SU-DHL-6 (cell line): ENCODE results near the gene EPB41L4B.
A peak's percentile ranks its signal among the peaks of the same experiment; 100 is the strongest.

Experiments
- H2AFZ ChIP-seq: fragments of 200-600 bp; sonication (generic); 2 replicates; pipeline ENCODE4 v1.6.1; 2014; ENCODE audit warnings: low read depth, mild to moderate bottlenecking, moderate library complexity, mixed read lengths, antibody characterized with exemption, low read length; ENCODE audit not compliant: severe bottlenecking
- H3F3A ChIP-seq: fragments of 200-600 bp; shearing (Covaris generic); 2 replicates; pipeline ENCODE4 v1.6.0; 2016; ENCODE audit warnings: antibody characterized with exemption, mild to moderate bottlenecking; ENCODE audit not compliant: insufficient read depth
- H3K27ac ChIP-seq: fragments of 200-600 bp; sonication (generic); 2 replicates; pipeline ENCODE4 v1.5.1; 2016; ENCODE audit warnings: low read depth, mild to moderate bottlenecking, low read length, moderate library complexity, mixed read lengths
- H3K27me3 ChIP-seq: fragments of 200-600 bp; sonication (generic), shearing (Covaris generic); 2 replicates; pipeline ENCODE4 v1.6.0; 2014; ENCODE audit warnings: mild to moderate bottlenecking, low read length
- H3K36me3 ChIP-seq: fragments of 200-600 bp; sonication (generic); 2 replicates; pipeline ENCODE4 v1.6.1; 2014; ENCODE audit warnings: mild to moderate bottlenecking, low read length, mixed read lengths
- H3K4me2 ChIP-seq: fragments of 300-600, 200-600 bp; shearing (Covaris generic), sonication (generic); 2 replicates; pipeline ENCODE4 v1.6.0; 2014; ENCODE audit warnings: low read length, low read depth, mild to moderate bottlenecking; ENCODE audit not compliant: poor library complexity, severe bottlenecking
- H3K4me3 ChIP-seq: fragments of 200-600 bp; sonication (generic); 2 replicates; pipeline ENCODE4 v1.5.1; 2014; ENCODE audit warnings: antibody characterized with exemption, low read length, mild to moderate bottlenecking, mixed read lengths; ENCODE audit not compliant: insufficient read depth, poor library complexity, severe bottlenecking
- H3K79me2 ChIP-seq: fragments of 200-600 bp; sonication (generic); 2 replicates; pipeline ENCODE4 v1.6.1; 2014; ENCODE audit warnings: mild to moderate bottlenecking, low read length, moderate library complexity; ENCODE audit not compliant: insufficient read depth
- H3K9ac ChIP-seq: fragments of 200-600 bp; sonication (generic); 2 replicates; pipeline ENCODE4 v1.7.0; 2014; ENCODE audit warnings: mild to moderate bottlenecking, low read length
- H3K9me2 ChIP-seq: fragments of 200-600 bp; sonication (generic); replicated peaks from 2 replicates; pipeline ENCODE4 v1.6.1; 2014; ENCODE audit warnings: low read length; ENCODE audit not compliant: insufficient read depth
- H3K9me3 ChIP-seq: fragments of 200-600 bp; sonication (generic); 2 replicates; pipeline ENCODE4 v1.6.1; 2014; ENCODE audit warnings: low read length, mixed read lengths; ENCODE audit not compliant: insufficient read depth
- H4K20me1 ChIP-seq: fragments of 200-600 bp; sonication (generic); 2 replicates; pipeline ENCODE4 v1.6.1; 2014; ENCODE audit warnings: low read depth, mild to moderate bottlenecking, antibody characterized with exemption, low read length, moderate library complexity, mixed read lengths
- CTCF ChIP-seq: fragments of 200-600 bp; sonication (generic); IDR thresholded peaks from one replicate; pipeline ENCODE4 v1.5.1; 2017; ENCODE audit warnings: antibody characterized with exemption, mild to moderate bottlenecking, low read length, moderate library complexity; ENCODE audit not compliant: insufficient read depth, poor library complexity, severe bottlenecking
- EZH2phosphoT487 ChIP-seq: fragments of 200-600 bp; sonication (generic), shearing (Covaris generic); conservative IDR thresholded peaks from 2 replicates; pipeline ENCODE4 v1.6.1; 2018; ENCODE audit warnings: mild to moderate bottlenecking, antibody characterized with exemption, low read length, moderate library complexity, mixed read lengths

The EPB41L4B gene

GRCh38 chr9:109244179-109245132, 76.4 kb downstream of the EPB41L4B start:
- no peak overlapping the region for H3K4me2 ChIP-seq
- H3K9me2 ChIP-seq, result no peaks in the 10 kb centered on the region
- no peak overlapping the region for H3K4me3 ChIP-seq
- H3K9ac ChIP-seq, result no peak overlapping the region
- no peak overlapping the region for H2AFZ ChIP-seq
- H3K27me3 ChIP-seq, result no peaks in the 10 kb centered on the region
- H3K9me3 ChIP-seq, result no peaks in the 10 kb centered on the region
- no peaks in the 10 kb centered on the region for H3K36me3 ChIP-seq
- TF ChIP-seq CTCF, result peak; percentile 67
- no peak for TF ChIP-seq EZH2phosphoT487
- H3F3A ChIP-seq, result no peaks in the 10 kb centered on the region
- no peaks in the 10 kb centered on the region for H3K79me2 ChIP-seq
- H4K20me1 ChIP-seq, result no peaks in the 10 kb centered on the region
- no peak overlapping the region for H3K27ac ChIP-seq

GRCh38 chr9:109242741-109243140, 78.1 kb downstream of the EPB41L4B start:
- no peak overlapping the region for H3K27ac ChIP-seq

GRCh38 chr9:109242014-109242413, 78.8 kb downstream of the EPB41L4B start:
- Histone ChIP-seq H3K4me3 (no peak overlapping the region), H3K27me3 (no peaks in the 10 kb centered on the region), H3K9ac (no peak overlapping the region), H3K9me2 (no peaks in the 10 kb centered on the region), H3K4me2 (no peak overlapping the region), H4K20me1 (no peaks in the 10 kb centered on the region), H3K79me2 (no peaks in the 10 kb centered on the region), H3K9me3 (no peaks in the 10 kb centered on the region), H2AFZ (no peak overlapping the region), H3F3A (no peaks in the 10 kb centered on the region), H3K27ac (no peak overlapping the region), H3K36me3 (no peaks in the 10 kb centered on the region)
- TF ChIP-seq EZH2phosphoT487 (no peak), CTCF (no peak)

More at GRCh38 chr9:109242741-109243140, 78.1 kb downstream of the EPB41L4B start:
- Histone ChIP-seq H3K9ac (no peak overlapping the region), H3K9me2 (no peaks in the 10 kb centered on the region), H3K27me3 (no peaks in the 10 kb centered on the region), H3F3A (no peaks in the 10 kb centered on the region), H4K20me1 (no peaks in the 10 kb centered on the region), H3K79me2 (no peaks in the 10 kb centered on the region), H3K9me3 (no peaks in the 10 kb centered on the region), H3K36me3 (no peaks in the 10 kb centered on the region), H3K4me2 (no peak overlapping the region), H2AFZ (no peak overlapping the region), H3K4me3 (no peak overlapping the region)
- TF ChIP-seq EZH2phosphoT487 (no peak), CTCF (no peak)
